ACHN (cell line): ENCODE results near the gene HGS.

Experiments
- DNase-seq: peaks from one replicate; pipeline ENCODE4 v3.0.0-alpha.2; 2015
- in situ Hi-C: cut with HindIII; loops from 2 replicates; pipeline ENCODE4 v1.10.0; 2017; ENCODE audit warnings: low sequenced_read_pairs, low pct_ligation_motif_present, low pct_unique_long_range_greater_than_20kb

Gene HGS, protein sequence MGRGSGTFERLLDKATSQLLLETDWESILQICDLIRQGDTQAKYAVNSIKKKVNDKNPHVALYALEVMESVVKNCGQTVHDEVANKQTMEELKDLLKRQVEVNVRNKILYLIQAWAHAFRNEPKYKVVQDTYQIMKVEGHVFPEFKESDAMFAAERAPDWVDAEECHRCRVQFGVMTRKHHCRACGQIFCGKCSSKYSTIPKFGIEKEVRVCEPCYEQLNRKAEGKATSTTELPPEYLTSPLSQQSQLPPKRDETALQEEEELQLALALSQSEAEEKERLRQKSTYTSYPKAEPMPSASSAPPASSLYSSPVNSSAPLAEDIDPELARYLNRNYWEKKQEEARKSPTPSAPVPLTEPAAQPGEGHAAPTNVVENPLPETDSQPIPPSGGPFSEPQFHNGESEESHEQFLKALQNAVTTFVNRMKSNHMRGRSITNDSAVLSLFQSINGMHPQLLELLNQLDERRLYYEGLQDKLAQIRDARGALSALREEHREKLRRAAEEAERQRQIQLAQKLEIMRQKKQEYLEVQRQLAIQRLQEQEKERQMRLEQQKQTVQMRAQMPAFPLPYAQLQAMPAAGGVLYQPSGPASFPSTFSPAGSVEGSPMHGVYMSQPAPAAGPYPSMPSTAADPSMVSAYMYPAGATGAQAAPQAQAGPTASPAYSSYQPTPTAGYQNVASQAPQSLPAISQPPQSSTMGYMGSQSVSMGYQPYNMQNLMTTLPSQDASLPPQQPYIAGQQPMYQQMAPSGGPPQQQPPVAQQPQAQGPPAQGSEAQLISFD

DNA sequence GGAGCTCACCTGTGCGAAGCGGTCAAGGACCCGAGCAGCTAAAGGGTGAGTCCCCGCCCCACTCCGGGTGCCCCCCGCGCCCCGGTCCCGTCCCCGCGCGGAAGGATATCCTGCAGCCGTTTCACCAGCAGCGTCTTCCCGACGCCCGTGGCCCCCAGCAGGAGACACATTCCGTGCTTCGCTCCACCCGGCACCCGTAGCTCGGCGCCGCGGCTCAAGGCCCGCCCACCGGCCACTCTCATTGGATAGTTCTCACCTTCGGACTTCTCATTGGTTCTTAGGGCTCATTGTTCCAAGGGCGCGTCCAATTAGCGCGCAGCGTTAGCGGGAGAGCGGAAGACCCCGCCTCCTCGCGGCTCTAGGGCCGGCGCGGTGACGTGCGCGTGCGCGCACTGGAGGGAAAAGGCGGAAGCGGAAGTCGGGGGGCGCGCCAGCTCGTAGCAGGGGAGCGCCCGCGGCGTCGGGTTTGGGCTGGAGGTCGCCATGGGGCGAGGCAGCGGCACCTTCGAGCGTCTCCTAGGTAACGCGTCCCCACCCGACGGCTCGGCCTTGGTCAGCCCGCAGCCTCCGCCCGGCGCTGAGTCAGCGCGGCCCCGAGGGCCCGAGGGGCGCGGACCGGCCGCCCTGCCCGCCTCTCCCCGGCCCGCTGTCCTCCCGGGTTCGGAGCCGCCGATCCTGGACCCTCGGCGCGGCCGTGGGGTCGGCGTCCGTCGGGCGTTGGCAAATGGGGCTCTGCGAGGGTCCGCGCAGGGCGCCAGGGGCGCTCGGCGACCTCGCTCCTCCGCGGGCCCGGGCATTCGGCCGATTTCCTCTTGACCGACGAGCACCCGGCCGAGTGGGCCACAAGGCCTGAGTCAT, at the start of gene HGS, which contains the start of gene ARL16:
Gene HGS, plus strand, starts transcription at position 428 of the 858 bp plus-strand sequence. Its CDS starts 56 bp downstream, at position 484.
Gene ARL16, minus strand, starts transcription at position 214 of the 858 bp plus-strand sequence. Its CDS starts 44 bp downstream, at position 170.
- in situ Hi-C loops = no loop called here
- peak; percentile 100 for DNase-seq

DNA sequence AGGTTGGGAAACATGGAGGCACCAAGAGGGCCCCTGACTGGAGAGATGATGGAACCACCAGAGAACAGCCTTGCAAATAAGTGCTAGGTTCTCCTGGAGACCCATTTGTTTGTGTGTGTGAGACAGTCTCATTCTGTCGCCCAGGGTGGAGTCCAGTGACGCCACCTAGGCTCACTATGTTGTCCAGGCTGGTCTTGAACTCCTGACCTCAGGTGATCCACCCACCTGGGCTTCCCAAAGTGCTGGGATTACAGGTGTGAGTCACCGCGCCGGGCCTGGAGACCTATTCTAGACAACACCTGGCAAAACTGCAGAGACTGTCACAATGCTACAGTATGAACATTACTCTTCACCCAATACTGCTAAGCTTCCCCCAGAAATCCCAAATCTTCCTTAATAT, 48.4 kb upstream of the HGS start:
- DNase-seq = no peak
- in situ Hi-C loops = no loop called here

DNA sequence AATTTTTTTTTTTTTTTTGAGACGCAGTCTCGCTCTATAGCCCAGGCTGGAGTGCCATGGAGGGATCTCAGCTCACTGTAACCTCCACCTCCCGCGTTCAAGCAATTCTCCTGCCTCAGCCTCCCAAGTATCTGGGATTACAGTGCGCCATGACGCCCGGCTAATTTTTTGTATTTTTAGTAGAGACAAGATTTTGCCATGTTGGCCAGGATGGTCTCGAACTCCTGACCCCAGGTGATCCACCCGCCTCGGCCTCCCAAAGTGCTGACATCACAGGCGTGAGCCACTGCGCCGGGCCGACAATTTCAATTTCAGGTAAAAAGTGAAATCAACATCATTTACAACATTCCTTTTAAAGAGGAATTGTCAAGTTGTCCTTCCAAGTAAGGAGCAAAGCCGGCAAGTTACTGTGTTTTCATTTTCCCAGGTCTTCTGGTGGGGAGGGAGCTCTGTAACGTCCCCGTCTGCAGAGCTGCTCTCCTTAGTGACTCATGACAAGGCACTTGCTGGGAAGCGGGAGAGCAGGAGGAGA, 47.8 kb upstream of the HGS start:
- in situ Hi-C loops = no loop called here
- DNase-seq = peak; percentile 76

DNA sequence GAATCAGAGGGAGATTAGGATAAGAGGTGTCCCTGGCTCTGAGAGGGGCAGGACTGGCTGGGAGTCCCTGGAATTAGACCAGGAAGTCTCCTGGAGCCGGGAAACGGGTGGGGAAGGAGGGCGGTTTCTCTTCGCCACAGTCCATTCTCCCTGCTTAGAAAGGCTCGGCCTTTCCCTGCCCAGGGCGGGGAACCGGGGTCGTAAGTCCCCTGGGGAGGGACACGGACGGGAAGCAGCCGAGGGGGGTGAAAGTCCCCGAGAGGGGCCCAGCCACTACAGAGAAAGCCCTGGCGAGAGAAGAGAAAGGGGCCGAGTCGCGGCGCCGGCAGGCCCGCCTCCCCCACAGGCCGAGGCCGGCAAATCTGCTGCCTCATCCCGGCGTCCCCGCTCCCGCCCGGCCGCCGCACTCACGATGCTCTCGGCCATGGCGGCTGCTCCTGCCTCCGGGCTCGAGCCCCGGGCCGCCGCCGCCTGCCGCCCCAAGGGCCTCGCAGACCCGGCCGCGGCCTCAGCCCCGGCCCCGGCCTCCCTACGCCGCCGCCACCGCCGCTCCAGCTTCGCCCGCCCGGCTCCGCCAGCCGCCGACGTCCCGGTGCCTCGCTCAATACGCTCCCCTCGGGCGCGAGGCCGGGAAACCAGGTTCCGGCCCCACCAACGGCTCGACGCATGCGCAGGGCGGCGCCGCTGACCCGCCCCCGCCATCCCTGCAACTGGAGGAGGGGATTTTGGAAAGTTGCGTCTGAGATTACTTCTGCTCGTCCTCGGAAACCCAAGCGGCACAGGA, 47.1 kb upstream of the HGS start, which contains the start of the genes NPLOC4 and TSPAN10:
Gene NPLOC4, minus strand, starts transcription at position 608 of the 784 bp plus-strand sequence. Its CDS starts 182 bp downstream, at position 426.
Gene TSPAN10, plus strand, starts transcription at position 692 of the 784 bp plus-strand sequence. CDS start 5,217 bp downstream, outside the sequence.
- in situ Hi-C loops = no loop called here
- peak; percentile 87 for DNase-seq

DNA sequence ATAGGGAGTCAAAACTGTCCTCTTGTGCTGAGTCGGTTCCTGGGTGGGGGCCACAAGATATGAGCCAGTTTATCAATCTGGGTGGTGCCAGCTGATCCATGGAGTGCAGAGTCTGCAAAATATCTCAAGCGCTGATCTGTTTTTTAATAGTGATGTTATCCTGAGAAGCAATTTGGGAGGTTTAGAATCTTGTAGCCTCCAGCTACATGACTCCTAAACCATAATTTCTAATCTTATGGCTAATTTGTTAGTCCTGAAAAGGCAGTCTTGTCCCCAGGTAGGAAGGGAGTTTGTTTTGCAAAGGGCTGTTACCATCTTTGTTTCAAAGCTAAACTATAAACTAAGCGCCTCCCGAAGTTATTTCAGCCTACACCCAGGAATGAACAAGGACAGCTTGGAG, 45.1 kb upstream of the HGS start:
- in situ Hi-C loops = no loop called here
- DNase-seq = no peak

DNA sequence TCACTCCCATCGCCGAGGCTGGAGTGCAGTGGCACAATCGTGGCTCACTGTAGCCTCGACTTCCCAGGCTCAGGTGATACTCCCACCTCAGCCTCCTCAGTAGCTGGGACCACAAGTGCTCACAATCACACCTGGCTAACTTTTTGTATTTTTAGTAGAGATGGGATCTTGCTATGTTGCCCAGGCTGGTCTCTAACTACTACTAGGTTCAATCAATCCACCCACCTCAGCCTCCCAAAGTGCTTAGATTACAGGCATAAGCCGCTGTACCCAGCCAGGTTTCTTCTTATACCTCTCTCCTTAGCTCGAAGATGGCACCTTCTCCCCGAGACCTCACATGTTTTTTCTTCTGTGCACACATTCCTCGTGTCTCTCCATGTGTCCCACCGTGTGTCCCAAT, 43.8 kb upstream of the HGS start:
- no peak for DNase-seq
- in situ Hi-C loops = no loop called here

DNA sequence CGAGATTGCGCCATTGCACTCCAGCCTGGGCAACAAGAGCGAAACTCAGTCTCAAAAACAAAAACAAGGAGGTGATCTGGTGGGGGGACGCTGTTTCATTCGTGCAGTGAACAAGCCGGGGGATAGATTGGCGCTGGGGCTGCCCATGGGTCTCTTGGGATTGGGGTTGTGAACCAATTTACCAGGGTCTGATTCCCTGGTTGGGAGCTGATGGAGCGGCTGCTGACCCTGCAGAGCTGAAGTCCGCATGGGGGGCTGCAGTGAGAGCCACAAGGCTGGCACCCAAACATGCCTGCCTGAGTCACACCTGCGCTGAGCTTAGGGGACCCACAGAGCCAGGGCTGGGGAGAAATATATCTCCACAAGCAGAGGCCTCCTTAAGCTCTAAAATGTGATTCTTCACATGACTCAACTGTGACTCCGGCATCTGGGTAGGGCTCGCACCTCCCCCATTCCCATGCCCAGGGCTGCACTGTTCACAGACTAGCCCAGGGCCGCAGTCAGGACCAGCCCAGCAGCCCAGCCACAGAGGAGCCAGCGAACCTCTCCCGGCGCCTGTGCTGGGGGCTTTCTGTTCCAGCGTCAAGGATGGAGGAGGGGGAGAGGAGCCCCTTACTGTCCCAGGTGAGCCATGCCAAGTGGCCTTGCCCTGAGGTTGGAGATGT, 41.9 kb upstream of the HGS start:
- peak; percentile 63 for DNase-seq

DNA sequence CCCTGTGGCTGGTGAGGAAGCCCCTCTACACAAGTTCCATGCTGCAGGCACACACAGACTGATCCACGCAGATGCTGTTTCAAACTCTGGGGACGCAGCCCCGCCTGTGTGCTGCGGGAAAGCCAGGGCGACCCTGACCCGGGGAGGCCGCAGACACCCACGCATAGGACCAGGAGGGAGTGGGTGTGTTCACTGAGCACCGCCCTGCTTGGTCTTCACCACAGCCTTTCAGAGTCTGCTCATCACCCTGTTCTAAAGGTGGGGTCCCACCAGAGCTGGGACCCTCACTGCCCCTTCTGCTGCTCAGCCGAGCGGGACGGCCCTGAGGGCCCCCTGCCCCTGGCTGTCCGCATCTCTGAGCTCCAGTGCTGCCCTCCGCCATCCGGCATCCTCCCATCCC, 39.3 kb upstream of the HGS start:
- in situ Hi-C loops = no loop called here

More for the DNA sequence above, 41.9 kb upstream of the HGS start:
- in situ Hi-C loops = no loop called here

DNA sequence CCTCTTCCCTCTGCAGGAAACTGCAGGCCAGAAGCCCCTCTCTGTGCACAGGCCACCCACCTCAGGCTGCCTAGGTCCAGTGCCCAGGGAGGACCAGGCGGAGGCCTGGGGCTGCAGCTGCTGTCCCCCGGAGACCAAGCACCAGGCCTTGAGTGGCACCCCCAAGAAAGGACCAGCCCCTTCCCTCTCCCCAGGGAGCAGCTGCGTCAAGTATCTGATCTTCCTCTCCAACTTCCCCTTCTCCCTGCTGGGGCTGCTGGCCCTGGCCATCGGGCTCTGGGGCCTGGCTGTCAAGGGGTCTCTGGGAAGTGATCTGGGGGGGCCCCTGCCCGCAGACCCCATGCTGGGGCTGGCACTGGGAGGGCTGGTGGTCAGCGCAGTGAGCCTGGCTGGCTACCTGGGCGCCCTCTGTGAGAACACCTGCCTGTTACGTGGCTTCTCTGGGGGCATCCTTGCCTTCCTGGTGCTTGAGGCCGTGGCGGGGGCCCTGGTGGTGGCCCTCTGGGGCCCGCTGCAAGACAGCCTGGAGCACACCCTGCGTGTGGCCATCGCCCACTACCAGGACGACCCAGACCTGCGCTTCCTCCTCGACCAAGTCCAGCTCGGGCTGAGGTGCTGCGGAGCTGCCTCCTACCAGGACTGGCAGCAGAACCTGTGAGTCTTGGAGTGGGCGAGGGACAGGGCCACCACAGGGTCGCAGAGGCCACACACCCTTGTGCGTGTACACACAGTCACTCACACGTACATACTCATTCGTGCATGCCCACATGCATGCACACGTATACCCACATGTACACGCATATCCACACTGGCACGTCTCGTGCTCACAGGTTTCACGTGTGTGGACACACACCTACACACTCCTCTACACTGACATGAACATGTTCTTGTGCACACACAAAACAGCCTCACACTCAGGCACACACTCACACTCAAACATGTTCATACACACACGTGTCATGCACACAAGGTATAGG, 38.5 kb upstream of the HGS start:
- DNase-seq = no peak
- in situ Hi-C loops = no loop called here

More for the DNA sequence above, 39.3 kb upstream of the HGS start:
- DNase-seq = no peak

DNA sequence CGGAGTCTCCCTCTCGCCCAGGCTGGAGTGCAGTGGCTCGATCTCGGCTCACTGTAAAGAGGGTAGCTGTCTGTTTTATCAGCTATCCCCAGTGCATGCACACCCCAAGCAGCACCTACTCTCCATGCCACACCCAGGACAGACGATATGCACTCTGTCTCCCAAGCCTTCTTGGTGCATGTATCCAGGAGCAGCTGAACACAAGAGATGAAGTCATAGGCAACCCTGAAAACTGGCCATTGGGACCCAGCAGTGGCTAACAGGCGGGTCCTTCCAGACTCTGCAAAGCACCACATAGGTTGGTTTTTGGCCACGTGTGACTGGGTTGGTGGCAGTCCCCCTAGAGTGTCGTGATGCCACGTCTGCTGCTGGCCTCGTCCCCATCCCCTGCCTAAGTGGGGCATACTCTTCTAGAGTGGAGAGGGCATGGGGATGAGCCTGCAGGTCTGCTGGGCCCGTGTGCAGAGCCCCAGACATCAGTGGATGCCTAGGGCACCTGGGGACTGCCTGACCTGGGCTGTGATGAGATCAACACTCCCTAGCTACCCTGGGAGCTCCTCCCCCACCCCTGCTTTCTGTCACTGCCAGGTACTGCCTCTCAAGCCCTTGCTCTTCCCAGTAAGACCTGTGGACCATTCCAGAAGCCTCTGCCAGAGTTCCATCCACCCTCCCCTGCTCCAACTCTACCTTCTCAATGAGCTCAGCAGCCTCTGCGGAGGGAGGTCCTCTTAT, 36.8 kb upstream of the HGS start:
- DNase-seq = no peak
- in situ Hi-C loops = no loop called here

DNA sequence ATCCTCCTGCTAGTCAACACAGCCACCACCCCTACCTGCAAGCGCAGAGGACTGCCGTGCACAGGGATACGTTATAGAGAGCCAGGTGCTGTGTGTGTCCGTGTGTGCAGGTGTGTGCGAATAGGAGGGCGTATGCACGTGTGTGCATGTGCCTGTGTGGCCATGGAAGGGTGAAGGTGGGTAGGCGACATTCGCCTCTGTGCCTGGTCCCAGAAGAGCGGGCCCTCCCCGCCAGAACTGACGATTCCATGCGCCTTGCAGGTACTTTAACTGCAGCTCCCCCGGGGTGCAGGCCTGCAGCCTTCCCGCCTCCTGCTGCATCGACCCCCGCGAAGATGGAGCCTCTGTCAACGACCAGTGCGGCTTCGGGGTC, 36.2 kb upstream of the HGS start:
- in situ Hi-C loops = no loop called here
- no peak for DNase-seq

DNA sequence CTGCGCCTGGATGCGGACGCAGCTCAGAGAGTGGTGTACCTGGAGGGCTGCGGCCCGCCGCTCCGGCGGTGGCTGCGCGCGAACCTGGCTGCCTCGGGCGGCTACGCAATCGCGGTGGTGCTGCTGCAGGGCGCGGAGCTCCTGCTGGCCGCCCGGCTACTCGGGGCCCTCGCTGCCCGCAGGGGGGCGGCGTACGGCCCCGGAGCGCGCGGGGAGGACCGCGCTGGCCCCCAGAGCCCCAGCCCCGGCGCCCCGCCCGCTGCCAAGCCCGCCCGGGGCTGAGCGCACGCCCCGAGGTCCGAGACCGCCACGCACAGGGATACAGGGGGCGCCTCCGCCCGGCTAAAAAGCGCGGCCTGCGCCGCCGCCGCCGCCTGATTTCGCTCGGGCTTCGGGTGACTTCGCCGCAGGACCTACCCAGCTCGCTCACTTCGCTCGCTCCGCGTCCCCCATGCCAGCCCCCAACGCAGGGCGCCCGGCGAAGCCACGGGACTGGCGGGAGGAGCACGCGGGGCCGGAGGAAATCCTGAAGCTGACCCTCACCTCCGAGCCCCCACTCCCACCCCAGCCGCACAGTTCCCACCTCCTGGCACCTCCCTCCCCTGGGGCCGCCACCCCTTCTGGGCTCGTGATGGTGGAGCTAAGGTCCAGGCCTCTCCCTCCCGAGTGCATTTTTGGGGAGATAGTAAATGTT, 35.7 kb upstream of the HGS start:
- in situ Hi-C loops = no loop called here

DNA sequence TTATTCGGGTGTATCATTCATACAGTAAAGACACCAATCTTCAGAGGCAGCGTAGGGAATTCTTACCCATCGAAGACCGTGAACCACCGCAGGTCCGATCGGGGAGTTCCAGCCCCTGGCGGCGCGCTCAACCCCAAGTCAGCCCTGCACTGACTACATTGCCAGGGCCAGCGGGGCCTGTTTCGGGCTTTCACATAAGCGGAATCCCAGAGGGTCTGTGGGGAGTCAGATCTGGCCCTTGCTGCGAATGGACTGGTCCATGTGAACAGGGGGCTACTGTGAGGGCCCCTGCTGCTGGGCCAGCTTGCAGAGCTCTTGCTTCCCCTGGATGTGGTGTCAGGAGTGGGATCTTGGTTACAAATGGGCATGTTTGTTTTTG, 35.1 kb upstream of the HGS start:
- in situ Hi-C loops = no loop called here

More for the DNA sequence above, 35.7 kb upstream of the HGS start:
- DNase-seq = no peak

DNA sequence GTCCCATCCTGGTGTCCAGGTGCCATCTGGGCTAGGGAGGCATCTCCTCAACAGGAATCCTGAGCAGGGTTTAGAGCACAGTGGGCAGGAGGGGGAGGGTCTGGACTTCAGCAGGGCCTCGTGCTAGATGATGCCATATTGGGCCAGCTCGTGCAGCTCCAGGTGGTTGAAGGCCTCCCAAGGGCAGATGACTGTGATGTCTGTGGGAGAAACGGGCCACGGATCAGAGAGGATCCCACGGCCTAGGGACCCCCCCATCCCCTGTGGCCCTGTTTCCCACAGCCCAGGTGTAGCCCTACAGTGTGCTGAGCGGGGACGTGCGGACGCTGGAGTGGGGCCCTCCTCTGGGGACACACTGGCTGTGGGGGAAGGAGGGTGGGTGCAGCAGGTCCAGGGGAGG, 32.9 kb upstream of the HGS start:
- DNase-seq = no peak
- in situ Hi-C loops = no loop called here

More for the DNA sequence above, 35.1 kb upstream of the HGS start:
- DNase-seq = no peak

DNA sequence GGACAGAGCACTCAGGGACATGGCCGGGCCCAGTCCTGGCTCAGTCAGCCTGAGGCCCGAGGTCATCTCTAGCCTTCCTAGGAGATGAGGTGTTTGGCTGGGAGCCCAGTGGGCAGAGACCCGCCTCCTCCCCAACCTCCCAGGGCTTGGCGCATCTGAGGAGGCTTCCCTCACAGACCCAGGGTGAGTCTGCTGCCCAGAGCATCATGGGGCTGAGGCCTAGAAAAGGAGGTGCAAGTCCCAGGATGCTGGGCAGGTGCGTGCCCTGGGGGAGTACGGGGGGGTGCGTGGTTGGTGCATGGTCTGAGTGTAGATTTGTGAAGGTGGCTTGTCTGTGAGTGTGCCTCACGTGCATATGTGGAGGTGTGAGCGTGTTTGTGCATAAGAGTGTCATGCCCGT, 32.1 kb upstream of the HGS start:
- DNase-seq = peak; percentile 96

More for the DNA sequence above, 32.1 kb upstream of the HGS start:
- in situ Hi-C loops = no loop called here
